ENCODE measurements around the gene STUM. TPM values are rescaled to one million over a fixed set of nuclear protein-coding genes. Genes with fewer than 3 reads are reported as not detected.

STUM gene
- total and polyA plus RNA-seq, 2 experiments from 2014 or later: 0.23 to 1.3 TPM

DNA sequence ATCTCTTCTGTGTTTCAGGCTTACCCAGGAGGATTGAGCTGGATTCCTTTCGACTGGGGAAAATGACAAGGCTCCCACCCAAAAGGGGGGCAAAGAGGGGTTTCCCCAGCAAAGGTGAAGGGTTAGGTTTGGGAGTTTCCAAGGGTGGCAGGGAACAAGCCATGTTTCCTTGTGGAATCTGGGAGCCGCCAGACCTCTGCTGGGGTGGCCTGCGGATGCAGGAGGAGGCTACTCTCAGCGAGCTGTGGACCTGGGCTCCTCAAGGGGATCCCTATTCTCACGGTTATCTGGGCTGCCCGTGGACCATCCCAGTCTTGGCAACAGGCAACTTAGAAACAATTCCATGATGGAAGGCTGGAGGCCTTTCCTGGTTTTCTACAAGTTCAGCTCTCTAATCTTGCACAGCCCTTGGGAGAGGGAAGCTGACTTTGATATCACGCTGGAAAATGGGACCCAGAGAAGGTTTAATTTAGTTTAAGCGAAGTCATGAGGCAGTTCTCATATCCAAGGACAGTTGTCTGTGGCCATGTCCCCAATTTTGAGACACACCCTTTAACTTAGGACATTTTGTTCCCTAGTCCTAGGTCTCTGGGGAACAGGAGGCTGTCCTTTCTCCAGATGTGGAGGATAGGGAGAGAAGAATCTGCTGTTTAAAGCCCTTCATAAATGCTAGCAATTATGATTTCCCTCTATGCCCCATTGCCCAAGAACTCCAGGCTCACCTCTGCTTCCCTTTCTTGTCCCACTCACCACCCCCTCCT is 24.7 kb upstream of the STUM start:
- H4K20me1 ChIP-seq (replicated peaks; ENCODE audit: insufficient read depth): no peaks in the 10 kb centered on the region
- H3F3A ChIP-seq (replicated peaks; ENCODE audit: low read depth): no peaks in the 10 kb centered on the region
- TF ChIP-seq POLR2AphosphoS5 (IDR thresholded peaks at IDR 0.05; ENCODE audit: low read depth) (no peak), ZNF331 (CRISPR knock-in tag; IDR thresholded peaks at IDR 0.05; ENCODE audit: low read depth) (no peak), NANOG (IDR thresholded peaks at IDR 0.05; ENCODE audit: borderline replicate concordance) (no peak), CREB1 (CRISPR knock-in tag; IDR thresholded peaks at IDR 0.05; ENCODE audit: low read depth) (no peak), EZH2 (IDR thresholded peaks at IDR 0.05; ENCODE audit: low read depth, unreplicated experiment) (no peak), JUNB (IDR thresholded peaks at IDR 0.05; ENCODE audit: unreplicated experiment) (no peak), STAT1 (IDR thresholded peaks at IDR 0.05; ENCODE audit: unreplicated experiment) (no peak), ZNF114 (CRISPR knock-in tag; IDR thresholded peaks at IDR 0.05) (no peak), EZH2phosphoT487 (IDR thresholded peaks at IDR 0.05; ENCODE audit: unreplicated experiment) (no peak)
- TF ChIP-seq, protein P1, sequence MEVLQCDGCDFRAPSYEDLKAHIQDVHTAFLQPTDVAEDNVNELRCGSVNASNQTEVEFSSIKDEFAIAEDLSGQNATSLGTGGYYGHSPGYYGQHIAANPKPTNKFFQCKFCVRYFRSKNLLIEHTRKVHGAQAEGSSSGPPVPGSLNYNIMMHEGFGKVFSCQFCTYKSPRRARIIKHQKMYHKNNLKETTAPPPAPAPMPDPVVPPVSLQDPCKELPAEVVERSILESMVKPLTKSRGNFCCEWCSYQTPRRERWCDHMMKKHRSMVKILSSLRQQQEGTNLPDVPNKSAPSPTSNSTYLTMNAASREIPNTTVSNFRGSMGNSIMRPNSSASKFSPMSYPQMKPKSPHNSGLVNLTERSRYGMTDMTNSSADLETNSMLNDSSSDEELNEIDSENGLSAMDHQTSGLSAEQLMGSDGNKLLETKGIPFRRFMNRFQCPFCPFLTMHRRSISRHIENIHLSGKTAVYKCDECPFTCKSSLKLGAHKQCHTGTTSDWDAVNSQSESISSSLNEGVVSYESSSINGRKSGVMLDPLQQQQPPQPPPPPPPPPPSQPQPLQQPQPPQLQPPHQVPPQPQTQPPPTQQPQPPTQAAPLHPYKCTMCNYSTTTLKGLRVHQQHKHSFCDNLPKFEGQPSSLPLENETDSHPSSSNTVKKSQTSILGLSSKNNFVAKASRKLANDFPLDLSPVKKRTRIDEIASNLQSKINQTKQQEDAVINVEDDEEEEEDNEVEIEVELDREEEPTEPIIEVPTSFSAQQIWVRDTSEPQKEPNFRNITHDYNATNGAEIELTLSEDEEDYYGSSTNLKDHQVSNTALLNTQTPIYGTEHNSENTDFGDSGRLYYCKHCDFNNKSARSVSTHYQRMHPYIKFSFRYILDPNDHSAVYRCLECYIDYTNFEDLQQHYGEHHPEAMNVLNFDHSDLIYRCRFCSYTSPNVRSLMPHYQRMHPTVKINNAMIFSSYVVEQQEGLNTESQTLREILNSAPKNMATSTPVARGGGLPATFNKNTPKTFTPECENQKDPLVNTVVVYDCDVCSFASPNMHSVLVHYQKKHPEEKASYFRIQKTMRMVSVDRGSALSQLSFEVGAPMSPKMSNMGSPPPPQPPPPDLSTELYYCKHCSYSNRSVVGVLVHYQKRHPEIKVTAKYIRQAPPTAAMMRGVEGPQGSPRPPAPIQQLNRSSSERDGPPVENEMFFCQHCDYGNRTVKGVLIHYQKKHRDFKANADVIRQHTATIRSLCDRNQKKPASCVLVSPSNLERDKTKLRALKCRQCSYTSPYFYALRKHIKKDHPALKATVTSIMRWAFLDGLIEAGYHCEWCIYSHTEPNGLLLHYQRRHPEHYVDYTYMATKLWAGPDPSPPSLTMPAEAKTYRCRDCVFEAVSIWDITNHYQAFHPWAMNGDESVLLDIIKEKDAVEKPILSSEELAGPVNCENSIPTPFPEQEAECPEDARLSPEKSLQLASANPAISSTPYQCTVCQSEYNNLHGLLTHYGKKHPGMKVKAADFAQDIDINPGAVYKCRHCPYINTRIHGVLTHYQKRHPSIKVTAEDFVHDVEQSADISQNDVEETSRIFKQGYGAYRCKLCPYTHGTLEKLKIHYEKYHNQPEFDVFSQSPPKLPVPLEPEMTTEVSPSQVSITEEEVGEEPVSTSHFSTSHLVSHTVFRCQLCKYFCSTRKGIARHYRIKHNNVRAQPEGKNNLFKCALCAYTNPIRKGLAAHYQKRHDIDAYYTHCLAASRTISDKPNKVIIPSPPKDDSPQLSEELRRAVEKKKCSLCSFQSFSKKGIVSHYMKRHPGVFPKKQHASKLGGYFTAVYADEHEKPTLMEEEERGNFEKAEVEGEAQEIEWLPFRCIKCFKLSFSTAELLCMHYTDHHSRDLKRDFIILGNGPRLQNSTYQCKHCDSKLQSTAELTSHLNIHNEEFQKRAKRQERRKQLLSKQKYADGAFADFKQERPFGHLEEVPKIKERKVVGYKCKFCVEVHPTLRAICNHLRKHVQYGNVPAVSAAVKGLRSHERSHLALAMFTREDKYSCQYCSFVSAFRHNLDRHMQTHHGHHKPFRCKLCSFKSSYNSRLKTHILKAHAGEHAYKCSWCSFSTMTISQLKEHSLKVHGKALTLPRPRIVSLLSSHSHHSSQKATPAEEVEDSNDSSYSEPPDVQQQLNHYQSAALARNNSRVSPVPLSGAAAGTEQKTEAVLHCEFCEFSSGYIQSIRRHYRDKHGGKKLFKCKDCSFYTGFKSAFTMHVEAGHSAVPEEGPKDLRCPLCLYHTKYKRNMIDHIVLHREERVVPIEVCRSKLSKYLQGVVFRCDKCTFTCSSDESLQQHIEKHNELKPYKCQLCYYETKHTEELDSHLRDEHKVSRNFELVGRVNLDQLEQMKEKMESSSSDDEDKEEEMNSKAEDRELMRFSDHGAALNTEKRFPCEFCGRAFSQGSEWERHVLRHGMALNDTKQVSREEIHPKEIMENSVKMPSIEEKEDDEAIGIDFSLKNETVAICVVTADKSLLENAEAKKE (CRISPR knock-in tag; IDR thresholded peaks at IDR 0.05): no peak
- TF ChIP-seq, protein P2, sequence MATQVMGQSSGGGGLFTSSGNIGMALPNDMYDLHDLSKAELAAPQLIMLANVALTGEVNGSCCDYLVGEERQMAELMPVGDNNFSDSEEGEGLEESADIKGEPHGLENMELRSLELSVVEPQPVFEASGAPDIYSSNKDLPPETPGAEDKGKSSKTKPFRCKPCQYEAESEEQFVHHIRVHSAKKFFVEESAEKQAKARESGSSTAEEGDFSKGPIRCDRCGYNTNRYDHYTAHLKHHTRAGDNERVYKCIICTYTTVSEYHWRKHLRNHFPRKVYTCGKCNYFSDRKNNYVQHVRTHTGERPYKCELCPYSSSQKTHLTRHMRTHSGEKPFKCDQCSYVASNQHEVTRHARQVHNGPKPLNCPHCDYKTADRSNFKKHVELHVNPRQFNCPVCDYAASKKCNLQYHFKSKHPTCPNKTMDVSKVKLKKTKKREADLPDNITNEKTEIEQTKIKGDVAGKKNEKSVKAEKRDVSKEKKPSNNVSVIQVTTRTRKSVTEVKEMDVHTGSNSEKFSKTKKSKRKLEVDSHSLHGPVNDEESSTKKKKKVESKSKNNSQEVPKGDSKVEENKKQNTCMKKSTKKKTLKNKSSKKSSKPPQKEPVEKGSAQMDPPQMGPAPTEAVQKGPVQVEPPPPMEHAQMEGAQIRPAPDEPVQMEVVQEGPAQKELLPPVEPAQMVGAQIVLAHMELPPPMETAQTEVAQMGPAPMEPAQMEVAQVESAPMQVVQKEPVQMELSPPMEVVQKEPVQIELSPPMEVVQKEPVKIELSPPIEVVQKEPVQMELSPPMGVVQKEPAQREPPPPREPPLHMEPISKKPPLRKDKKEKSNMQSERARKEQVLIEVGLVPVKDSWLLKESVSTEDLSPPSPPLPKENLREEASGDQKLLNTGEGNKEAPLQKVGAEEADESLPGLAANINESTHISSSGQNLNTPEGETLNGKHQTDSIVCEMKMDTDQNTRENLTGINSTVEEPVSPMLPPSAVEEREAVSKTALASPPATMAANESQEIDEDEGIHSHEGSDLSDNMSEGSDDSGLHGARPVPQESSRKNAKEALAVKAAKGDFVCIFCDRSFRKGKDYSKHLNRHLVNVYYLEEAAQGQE (IDR thresholded peaks at IDR 0.05; ENCODE audit: unreplicated experiment): no peak
- TF ChIP-seq, protein P3, sequence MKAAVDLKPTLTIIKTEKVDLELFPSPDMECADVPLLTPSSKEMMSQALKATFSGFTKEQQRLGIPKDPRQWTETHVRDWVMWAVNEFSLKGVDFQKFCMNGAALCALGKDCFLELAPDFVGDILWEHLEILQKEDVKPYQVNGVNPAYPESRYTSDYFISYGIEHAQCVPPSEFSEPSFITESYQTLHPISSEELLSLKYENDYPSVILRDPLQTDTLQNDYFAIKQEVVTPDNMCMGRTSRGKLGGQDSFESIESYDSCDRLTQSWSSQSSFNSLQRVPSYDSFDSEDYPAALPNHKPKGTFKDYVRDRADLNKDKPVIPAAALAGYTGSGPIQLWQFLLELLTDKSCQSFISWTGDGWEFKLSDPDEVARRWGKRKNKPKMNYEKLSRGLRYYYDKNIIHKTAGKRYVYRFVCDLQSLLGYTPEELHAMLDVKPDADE (IDR thresholded peaks at IDR 0.05): no peak
- TF ChIP-seq, protein P4, sequence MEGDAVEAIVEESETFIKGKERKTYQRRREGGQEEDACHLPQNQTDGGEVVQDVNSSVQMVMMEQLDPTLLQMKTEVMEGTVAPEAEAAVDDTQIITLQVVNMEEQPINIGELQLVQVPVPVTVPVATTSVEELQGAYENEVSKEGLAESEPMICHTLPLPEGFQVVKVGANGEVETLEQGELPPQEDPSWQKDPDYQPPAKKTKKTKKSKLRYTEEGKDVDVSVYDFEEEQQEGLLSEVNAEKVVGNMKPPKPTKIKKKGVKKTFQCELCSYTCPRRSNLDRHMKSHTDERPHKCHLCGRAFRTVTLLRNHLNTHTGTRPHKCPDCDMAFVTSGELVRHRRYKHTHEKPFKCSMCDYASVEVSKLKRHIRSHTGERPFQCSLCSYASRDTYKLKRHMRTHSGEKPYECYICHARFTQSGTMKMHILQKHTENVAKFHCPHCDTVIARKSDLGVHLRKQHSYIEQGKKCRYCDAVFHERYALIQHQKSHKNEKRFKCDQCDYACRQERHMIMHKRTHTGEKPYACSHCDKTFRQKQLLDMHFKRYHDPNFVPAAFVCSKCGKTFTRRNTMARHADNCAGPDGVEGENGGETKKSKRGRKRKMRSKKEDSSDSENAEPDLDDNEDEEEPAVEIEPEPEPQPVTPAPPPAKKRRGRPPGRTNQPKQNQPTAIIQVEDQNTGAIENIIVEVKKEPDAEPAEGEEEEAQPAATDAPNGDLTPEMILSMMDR (conservative IDR thresholded peaks at IDR 0.05; ENCODE audit: low read depth in 2 of 2): no peak
- no peaks in the 10 kb centered on the region for H3K27me3 ChIP-seq (ENCODE audit: insufficient read depth)
- H3K9me3 Mint-ChIP-seq: no peaks in the 10 kb centered on the region
- no peak for DNase-seq (ENCODE audit: low spot score)
- H2AFZ ChIP-seq: no peak overlapping the region
- H3K27ac ChIP-seq (ENCODE audit: low read depth): no peak overlapping the region
- H3K36me3 Mint-ChIP-seq (ENCODE audit: low read depth): no peaks in the 10 kb centered on the region
- no peak overlapping the region for H3K27ac Mint-ChIP-seq
- H3K4me2 ChIP-seq: no peak overlapping the region
- peaks cover 10% of the 10 kb centered on the region; the same call in 1 of the 2 replicates for H3K9me2 ChIP-seq (ENCODE audit: insufficient read depth)
- H3K4me3 Mint-ChIP-seq: no peak overlapping the region
- ATAC-seq: no peak
- H3K79me2 ChIP-seq (replicated peaks; ENCODE audit: insufficient read depth): no peaks in the 10 kb centered on the region
- H3K4me1 Mint-ChIP-seq: peaks cover 24% of the 10 kb centered on the region
- H3K36me3 ChIP-seq (ENCODE audit: insufficient read depth): no peaks in the 10 kb centered on the region
- peaks cover 5% of the 10 kb centered on the region for H3K27me3 Mint-ChIP-seq (ENCODE audit: insufficient read depth, low read depth, poor library complexity)
- peaks cover 20% of the 10 kb centered on the region for H3K4me1 ChIP-seq (ENCODE audit: insufficient read depth)
- no peak overlapping the region for H3K4me3 ChIP-seq
